Lung (tissue), 12 donors: ENCODE results near the gene GFPT2. TPM values are rescaled to one million over a fixed set of nuclear protein-coding genes. Genes with fewer than 3 reads are reported as not detected.

Source experiments
- ATAC-seq: fragments of 200-7000 bp; cut with Tn5 transposase; one replicate; pipeline ENCODE4 v1.9.1; 2020; ENCODE audit warnings: moderate number of reproducible peaks; ENCODE audit not compliant: insufficient read depth, low FRiP score
- DNase-seq, 3 donors: peaks; one replicate each; pipeline ENCODE4 v3.0.0-alpha.2; 2013 to 2017
- H3K27ac ChIP-seq, 2 donors: one replicate each; pipeline ENCODE4 v1.5.1; 2013; ENCODE audit warnings: mild to moderate bottlenecking in 2 of 2, moderate library complexity in 2 of 2, control low read depth in 1 of 2, inconsistent platforms in 1 of 2, low read depth in 1 of 2, low read length in 1 of 2
- H3K27me3 ChIP-seq, 3 donors: one replicate each; pipeline ENCODE4 v1.5.1; 2013; ENCODE audit warnings: low read length in 2 of 3; ENCODE audit not compliant: control insufficient read depth in 3 of 3, insufficient read depth in 3 of 3
- H3K36me3 ChIP-seq, 4 donors: one replicate each; pipeline ENCODE4 v1.5.1; 2013; ENCODE audit warnings: low read length in 4 of 4, mild to moderate bottlenecking in 1 of 4, moderate library complexity in 1 of 4; ENCODE audit not compliant: control insufficient read depth in 4 of 4, insufficient read depth in 4 of 4
- H3K4me1 ChIP-seq, 5 donors: one replicate each; pipeline ENCODE4 v1.5.1; 2013; ENCODE audit warnings: low read length in 5 of 5, mild to moderate bottlenecking in 2 of 5, moderate library complexity in 1 of 5; ENCODE audit not compliant: control insufficient read depth in 5 of 5, insufficient read depth in 5 of 5
- H3K4me3 ChIP-seq: one replicate; pipeline ENCODE4 v1.5.1; 2013; ENCODE audit warnings: mild to moderate bottlenecking, control low read depth, moderate library complexity
- H3K9ac ChIP-seq, 2 donors: one replicate each; pipeline ENCODE4 v1.5.1; 2013; ENCODE audit warnings: low read length in 2 of 2, control low read depth in 1 of 2; ENCODE audit not compliant: insufficient read depth in 1 of 2
- H3K9me3 ChIP-seq, 4 donors: one replicate each; pipeline ENCODE4 v1.5.1; 2013; ENCODE audit warnings: low read length in 3 of 4, mild to moderate bottlenecking in 1 of 4, moderate library complexity in 1 of 4; ENCODE audit not compliant: control insufficient read depth in 4 of 4, insufficient read depth in 3 of 4
- WGBS, 2 donors: extraction: QIAGEN DNeasy Blood & Tissue Kit; methylation state at CpG; one replicate each; pipeline ENCODE4 v1.1.7; 2013; 5-methylcytosine and 5-hydroxymethylcytosine counted together
- polyA plus RNA-seq, 2 donors: library from polyadenylated mRNA; stranded (reverse); fragments of 200-250 nt; gene quantifications; one replicate each; pipeline ENCODE4 v1.2.1, GENCODE V29; 2013
- total RNA-seq, 2 donors: library from RNA; depleted of rRNA in 1 of 2; stranded (reverse); fragments of >200 nt in 1 of 2; gene quantifications; one replicate each; pipeline ENCODE4 v1.2.1, GENCODE V29; 2014 to 2021
- TF ChIP-seq, protein P1 (sequence below): IDR thresholded peaks from 2 replicates; pipeline ENCODE4 v1.5.1; 2012; ENCODE audit warnings: mild to moderate bottlenecking; ENCODE audit errors: control extremely low read depth, extremely low read depth
- donor health status: control.
- donor health status: control.
- donor health status: Bipolar disorder and iron deficiency.
- donor health status: healthy.
- donor health status: DM: yes; HTN: yes; CAD: no.

The GFPT2 gene
- total and polyA plus RNA-seq, 4 donors: 11.1 to 26.6 (median 17.3) TPM

DNA sequence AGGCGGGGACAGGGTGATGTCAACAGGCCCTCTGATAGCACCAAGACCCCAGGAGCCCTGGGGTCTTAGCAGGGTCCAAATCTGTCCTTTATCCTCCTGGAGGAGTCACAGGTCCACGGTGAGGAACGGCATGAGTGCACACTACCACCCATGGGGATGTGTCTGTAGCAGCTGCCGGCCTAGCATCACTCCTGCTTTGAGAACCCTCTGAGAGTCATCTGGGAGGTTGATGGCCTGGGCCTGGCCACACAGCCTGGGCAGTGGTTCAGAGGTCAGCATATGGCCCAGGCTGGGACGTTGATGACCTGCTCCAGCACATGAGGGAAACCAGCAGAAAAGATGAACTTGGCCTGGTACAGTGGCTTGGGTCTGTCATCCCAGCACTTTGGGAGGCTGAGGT is 1.8 kb upstream of the GFPT2 start:
- Histone ChIP-seq H3K9ac (no peak overlapping the region), H3K4me1 (peaks cover 0 to 19% (median 6%) of the 10 kb centered on the region in 5 donors), H3K27me3 (peaks cover 0 to 11% (median 0%) of the 10 kb centered on the region in 3 donors), H3K9me3 (peaks cover 0 to 5% (median 0%) of the 10 kb centered on the region in 4 donors), H3K36me3 (no peaks in the 10 kb centered on the region), H3K4me3 (no peak overlapping the region), H3K27ac (no peak overlapping the region)
- TF ChIP-seq, protein P1, sequence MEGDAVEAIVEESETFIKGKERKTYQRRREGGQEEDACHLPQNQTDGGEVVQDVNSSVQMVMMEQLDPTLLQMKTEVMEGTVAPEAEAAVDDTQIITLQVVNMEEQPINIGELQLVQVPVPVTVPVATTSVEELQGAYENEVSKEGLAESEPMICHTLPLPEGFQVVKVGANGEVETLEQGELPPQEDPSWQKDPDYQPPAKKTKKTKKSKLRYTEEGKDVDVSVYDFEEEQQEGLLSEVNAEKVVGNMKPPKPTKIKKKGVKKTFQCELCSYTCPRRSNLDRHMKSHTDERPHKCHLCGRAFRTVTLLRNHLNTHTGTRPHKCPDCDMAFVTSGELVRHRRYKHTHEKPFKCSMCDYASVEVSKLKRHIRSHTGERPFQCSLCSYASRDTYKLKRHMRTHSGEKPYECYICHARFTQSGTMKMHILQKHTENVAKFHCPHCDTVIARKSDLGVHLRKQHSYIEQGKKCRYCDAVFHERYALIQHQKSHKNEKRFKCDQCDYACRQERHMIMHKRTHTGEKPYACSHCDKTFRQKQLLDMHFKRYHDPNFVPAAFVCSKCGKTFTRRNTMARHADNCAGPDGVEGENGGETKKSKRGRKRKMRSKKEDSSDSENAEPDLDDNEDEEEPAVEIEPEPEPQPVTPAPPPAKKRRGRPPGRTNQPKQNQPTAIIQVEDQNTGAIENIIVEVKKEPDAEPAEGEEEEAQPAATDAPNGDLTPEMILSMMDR: no peak
- DNase-seq (no peak), ATAC-seq (no peak)
- WGBS, 2 donors: 92 to 94% methylated on average over 5 of the region's 5 CpGs

DNA sequence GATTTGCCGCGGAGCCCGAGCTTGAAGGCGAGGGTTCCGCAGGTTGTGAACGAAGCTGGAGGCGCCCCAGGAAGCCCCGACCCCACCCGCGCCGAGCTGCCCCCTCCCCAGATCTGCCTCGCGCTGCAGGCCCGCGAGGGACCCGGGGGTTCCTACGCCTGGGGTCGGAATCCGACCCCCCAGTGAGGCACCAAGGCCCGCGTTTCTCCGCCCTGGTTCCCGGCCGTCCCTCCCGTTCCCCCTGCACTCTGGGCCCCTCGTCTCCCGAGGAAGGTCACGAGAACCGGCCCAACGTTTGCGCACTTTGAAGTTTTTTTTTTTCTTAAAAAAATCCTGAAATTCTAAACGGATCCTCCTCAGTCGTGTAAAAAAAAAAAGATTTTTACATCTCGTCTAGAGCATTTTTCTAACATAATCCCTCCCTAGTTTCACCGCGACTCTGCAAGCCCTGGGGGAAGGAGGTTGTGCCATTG is 880 bp upstream of the GFPT2 start:
- 2% methylated on average over 31 to 36 of the region's 36 CpGs for whole genome bisulfite sequencing, 2 donors
- no peak overlapping the region for H3K9ac ChIP-seq
- DNase-seq (peak in 2 of 3 donors; percentile 31 to 38), ATAC-seq (no peak)
- peaks cover 0 to 19% (median 6%) of the 10 kb centered on the region in 5 donors for H3K4me1 ChIP-seq
- H3K4me3 ChIP-seq: peak overlapping the region; percentile 55
- peaks cover 0 to 5% (median 0%) of the 10 kb centered on the region in 4 donors for H3K9me3 ChIP-seq
- H3K27ac ChIP-seq: no peak overlapping the region
- TF ChIP-seq, protein P1: no peak
- no peaks in the 10 kb centered on the region for H3K36me3 ChIP-seq
- peaks cover 0 to 11% (median 0%) of the 10 kb centered on the region in 3 donors for H3K27me3 ChIP-seq

DNA sequence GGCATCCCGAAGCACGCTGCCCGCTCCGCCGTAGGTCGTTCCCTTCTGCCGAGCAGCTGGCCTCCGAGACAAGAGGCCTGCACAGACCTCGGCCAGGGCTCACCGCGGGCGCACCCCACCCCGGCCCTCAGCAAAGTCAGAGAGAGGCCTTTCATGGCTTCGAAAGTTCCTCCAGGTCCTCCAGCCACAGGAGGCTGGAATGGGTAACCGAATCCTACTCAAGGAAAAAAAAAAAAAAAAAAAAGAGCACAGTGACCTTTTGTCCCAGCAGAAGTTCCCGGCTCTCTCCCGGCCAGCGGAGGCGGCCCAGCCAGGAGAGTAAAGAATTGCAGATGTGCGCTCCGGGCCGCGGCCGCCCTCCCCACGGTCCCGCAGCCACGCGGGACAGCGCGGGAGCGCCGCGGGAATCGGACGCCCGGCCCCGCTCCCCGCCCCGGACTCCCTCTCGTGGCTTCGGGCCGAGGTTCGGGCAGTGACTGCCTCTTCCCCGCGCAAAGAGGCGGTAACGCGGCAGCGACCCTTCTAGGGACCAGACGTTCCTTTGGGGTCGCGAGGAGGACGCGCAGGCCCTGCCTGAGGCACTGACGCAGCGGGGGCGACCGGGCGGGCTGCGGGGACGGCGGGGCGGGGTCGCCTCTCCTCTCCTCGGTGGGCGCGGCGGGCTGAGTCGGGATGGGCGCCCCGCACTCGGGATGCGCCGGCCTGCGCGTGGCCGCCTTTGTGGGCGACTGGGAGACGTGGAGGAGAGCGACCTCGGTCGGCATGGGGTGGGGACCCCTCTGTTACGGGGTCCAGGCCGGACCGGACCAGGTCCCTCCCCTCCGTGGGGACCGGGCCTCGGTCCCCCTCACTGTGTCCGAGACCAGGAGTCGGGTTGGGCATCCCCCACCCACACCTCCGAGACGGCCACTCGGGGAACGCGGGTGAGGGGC is 754 bp downstream of the GFPT2 start:
- peak overlapping the region; percentile 23 to 49 for H3K27ac ChIP-seq
- H3K9me3 ChIP-seq: no peaks in the 10 kb centered on the region
- no peaks in the 10 kb centered on the region for H3K36me3 ChIP-seq
- TF ChIP-seq, protein P1: no peak
- peaks cover 0 to 19% (median 6%) of the 10 kb centered on the region in 5 donors for H3K4me1 ChIP-seq
- peaks cover 0 to 11% (median 0%) of the 10 kb centered on the region in 3 donors for H3K27me3 ChIP-seq
- WGBS, 2 donors: 8% methylated on average over 62 to 95 of the region's 95 CpGs
- no peak overlapping the region for H3K9ac ChIP-seq
- DNase-seq (peak; percentile 55 to 61 (median 55)), ATAC-seq (no peak)
- peak overlapping the region; percentile 65 for H3K4me3 ChIP-seq
